ENCODE data around the gene ZMYM2.
A peak's percentile ranks its signal among the peaks of the same experiment; 100 is the strongest.
"Not testable (repeated sequence)": the region's sequence is repeated elsewhere in the genome, so short reads cannot be mapped to it uniquely, and the experiment has no call there.

Gene ZMYM2

GRCh38 chr13:19958155-19959111 is at the start of gene ZMYM2:
TSS of gene ZMYM2 (plus strand) at chr13:19958727. CDS start at chr13:19993073, 34,346 bp downstream.
- peak; percentile 91 to 98 for DNase-seq (ENCODE audit: extremely low read depth in 1 of 2, low read depth in 1 of 2)

GRCh38 chr13:19910336-19911072 is 48.0 kb upstream of the ZMYM2 start:
- DNase-seq (ENCODE audit: extremely low read depth in 1 of 2, low read depth in 1 of 2), result no peak

DNA sequence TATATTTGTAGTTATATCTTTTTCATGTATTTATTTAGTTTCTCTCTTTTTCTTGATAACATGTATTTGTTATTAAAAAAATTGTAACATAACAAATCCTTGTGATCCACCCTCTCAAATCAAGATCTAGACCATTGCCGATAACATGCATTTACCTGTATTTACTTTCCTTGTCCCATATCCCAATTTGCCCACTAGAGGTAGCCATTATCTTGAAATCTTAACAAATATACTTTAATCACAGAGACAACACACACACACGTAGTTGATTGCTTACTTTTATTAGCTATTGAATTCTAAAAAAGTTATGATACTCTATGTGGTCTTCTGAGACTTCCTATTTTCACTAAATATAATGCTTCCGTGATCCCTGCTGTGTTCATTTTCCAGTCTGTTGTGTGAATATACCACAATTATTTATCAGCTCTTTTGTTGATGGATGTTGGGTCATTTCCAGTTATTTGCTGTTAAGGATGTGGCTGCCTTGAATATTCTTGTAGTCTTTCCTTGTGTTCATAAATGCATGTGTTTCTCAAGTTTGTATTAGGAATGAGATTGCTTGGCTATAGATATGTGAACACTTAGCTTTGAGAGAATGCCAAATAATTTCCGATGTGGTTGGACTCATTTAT is 31.3 kb upstream of the ZMYM2 start:
- no peak for DNase-seq (ENCODE audit: extremely low read depth in 1 of 2, low read depth in 1 of 2)

DNA sequence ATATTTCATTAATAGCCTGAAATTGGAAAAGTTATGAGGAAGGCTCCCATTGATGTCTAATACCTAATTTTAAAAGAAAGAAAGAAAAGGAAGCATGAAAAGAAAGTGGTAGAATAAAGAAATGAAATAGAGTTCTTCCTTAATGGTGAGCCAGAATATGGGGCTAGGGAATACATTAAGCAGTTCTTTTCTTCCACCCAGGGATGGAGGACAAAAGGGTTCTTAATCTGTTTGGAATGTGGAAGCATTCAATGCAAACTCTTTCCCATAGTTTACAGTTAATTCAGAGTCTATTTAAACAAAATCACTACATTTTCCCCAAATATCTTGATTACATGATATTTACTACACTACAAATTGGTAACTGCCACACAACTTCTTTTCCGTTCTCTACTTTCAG is 18.4 kb upstream of the ZMYM2 start:
- DNase-seq (ENCODE audit: extremely low read depth in 1 of 2, low read depth in 1 of 2), result no peak

DNA sequence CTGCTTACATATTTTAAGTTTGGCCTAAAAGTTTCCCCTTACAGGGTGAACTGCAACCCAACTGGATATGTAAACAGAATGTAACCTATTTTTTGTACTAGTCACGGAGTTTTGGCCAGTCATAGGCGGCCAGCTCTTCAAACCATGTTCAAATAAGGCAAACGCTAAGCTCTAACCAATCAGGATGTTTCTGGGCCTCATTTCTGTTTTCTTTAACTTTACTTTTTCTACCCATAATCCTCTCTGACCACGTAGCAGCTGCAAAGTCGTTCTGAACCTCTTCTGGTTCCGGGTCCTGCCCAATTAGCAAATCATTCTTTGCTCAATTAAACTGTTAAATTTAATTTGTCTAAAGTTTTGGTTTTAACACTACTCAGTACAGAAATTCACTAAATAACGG is 8.2 kb upstream of the ZMYM2 start:
- DNase-seq (ENCODE audit: extremely low read depth in 1 of 2, low read depth in 1 of 2), result no peak

GRCh38 chr13:19952850-19953249 is 5.7 kb upstream of the ZMYM2 start:
- no peak for DNase-seq (ENCODE audit: extremely low read depth in 1 of 2, low read depth in 1 of 2)

DNA sequence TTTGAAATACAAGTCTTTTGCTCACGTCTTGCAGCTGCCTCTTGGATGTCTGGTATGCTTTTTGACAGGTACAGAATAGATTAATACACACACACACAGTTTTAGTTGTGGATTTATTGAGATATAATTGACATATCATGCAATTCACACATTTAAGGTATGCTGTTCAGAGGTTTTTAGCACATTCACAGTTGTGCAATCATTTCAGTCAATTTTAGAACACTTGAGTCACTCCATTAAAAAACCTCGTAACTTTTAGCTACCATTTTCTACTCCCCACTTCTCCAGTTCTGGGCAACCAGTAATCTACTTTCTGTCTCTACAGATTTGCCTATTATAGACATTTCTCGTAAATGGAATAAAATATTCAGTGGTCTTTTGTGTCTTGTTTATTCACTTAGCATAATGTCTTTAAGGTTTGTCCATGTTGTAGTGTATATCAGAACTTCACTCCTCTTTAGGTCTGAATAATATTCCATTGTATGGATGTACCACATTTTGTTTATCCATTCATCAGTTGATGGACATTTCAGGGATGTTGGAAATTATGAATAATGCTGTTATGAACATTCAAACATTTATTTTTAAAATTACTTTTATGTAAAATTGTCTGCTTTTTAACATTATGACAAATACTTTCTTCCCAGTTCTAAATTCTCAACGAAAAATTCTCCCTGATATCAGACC is 2.5 kb upstream of the ZMYM2 start:
- DNase-seq (ENCODE audit: extremely low read depth in 1 of 2, low read depth in 1 of 2), result no peak

GRCh38 chr13:19957320-19958154 is 990 bp upstream of the ZMYM2 start:
- peak; percentile 69 to 73 for DNase-seq (ENCODE audit: extremely low read depth in 1 of 2, low read depth in 1 of 2)

- DNase-seq (ENCODE audit: extremely low read depth in 1 of 2, low read depth in 1 of 2), result peak; percentile 34 to 53
Observed at GRCh38 chr13:19959141-19959830, 759 bp downstream of the ZMYM2 start.

DNA sequence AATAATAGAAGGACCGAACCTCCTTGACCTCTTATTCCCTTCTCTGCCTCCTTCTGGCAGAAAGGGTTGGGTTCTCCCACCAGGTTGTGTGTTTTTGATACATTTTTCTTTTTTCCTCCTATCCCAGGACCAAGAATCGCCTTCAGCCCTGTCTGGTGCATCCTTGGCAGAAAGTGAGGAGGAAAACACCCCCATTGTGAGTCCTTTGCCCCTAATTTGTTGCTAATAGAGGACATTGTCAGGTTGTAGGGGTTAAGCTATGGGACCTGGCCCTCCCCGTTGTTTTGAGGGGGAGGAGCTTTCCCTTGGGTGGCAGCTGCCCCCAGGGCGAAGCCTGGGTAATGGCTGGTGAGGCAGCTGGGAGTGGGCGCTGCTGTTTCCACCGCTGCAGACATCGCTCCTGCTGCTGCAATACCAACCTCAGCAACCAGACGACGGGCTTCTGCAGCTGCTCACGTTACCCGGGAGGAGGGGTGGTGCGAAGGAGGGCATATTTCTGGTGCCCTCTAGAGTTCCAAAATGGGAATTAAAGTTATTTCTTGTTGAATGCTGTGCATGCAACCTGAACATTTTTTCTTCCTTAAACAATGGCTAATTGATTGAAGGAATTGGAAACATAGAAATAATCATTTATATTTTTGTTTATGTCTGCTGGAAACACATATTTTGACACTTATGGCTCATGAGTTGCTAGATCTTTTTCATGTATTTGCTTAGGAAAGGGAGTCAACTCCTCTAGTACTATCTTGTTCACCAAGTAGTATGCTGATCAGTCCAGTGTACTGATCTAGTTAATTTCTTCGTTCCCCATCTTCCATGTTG is 1.5 kb downstream of the ZMYM2 start:
- peak; percentile 60 to 69 for DNase-seq (ENCODE audit: extremely low read depth in 1 of 2, low read depth in 1 of 2)

DNA sequence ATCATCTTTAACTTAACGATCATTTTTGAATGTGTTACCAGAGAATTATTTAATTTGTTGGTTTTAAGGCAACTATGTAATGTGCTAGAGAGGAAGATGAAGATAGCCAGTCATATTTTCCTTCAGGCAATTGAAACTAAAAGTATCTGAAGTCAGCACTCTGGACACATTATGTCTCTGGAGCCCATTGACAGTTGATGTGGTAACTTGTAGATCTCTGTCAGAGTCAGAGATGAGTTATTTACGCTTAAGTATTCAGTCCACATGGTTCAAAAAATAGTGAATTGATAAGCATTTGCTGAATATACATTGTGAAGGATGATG is 2.1 kb downstream of the ZMYM2 start:
- no peak for DNase-seq (ENCODE audit: extremely low read depth in 1 of 2, low read depth in 1 of 2)

DNA sequence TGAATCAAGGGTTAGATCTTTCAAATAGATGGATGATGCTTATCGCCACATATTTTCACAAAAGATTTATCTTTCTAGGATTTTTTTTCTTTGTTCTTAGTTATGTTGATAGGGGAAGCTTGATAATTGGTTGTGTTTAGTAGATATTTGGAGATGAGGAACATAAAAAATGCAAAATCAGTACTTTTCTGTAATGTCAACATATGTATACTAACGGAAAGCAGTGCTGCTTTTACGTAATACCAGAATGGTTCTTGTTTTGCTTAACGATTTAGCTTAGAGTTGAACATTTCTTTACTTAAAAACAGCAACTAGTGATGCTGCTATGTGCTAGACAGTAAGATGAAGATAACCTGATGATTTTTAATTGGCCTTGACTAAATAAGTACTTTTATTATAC is 3.0 kb downstream of the ZMYM2 start:
- no peak for DNase-seq (ENCODE audit: extremely low read depth in 1 of 2, low read depth in 1 of 2)

GRCh38 chr13:19961924-19962323 is 3.4 kb downstream of the ZMYM2 start:
- DNase-seq (ENCODE audit: extremely low read depth in 1 of 2, low read depth in 1 of 2), result no peak

- no peak for DNase-seq (ENCODE audit: extremely low read depth in 1 of 2, low read depth in 1 of 2)
Observed at GRCh38 chr13:19962894-19963293, 4.4 kb downstream of the ZMYM2 start.

GRCh38 chr13:19967621-19968020 is 9.1 kb downstream of the ZMYM2 start:
- no peak for DNase-seq (ENCODE audit: extremely low read depth in 1 of 2, low read depth in 1 of 2)

GRCh38 chr13:19974498-19975009 is 16.0 kb downstream of the ZMYM2 start:
- DNase-seq (ENCODE audit: extremely low read depth in 1 of 2, low read depth in 1 of 2), result not testable (repeated sequence)

- no peak for DNase-seq (ENCODE audit: extremely low read depth in 1 of 2, low read depth in 1 of 2)
Observed at GRCh38 chr13:19978831-19979437, 20.4 kb downstream of the ZMYM2 start.

DNA sequence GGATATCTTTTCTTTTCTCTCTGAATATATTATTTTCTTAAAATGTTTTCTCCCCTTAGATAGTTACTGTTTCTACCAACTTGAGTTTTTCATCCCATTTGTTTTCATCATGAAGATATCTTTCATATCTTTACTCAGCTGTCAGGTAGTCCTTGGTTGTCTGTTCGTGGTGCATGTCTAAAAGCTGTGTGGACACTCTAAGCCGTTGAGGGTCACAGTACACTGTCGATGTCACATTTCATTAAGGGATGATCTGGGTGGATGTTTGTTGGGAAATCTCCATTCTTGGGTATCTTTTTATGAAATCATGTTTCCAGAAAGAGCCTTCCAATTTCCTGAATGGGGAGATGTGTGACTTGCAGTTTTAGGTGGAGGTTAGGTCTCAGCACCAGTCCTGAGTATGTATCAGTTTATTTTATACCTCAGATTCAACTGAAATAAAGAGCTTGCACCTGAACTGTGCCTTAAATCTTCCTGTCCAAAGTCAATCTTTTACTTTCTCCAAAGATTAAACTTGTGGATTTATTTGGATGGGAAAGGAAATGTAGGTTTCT is 23.2 kb downstream of the ZMYM2 start:
- DNase-seq (ENCODE audit: extremely low read depth in 1 of 2, low read depth in 1 of 2), result no peak
